Gastrocnemius medialis (tissue), 4 donors: ENCODE measurements around the gene PFDN1. TPM values are rescaled to one million over a fixed set of nuclear protein-coding genes. Genes with fewer than 3 reads are reported as not detected.
A peak's percentile ranks its signal among the peaks of the same experiment; 100 is the strongest.

Source experiments
- ATAC-seq, 2 donors: fragments of 150-250 bp; one replicate each; pipeline ENCODE4 v1.9.1; 2016
- DNase-seq, 2 donors: peaks; one replicate each; pipeline ENCODE4 v3.0.0-alpha.2; 2019
- H3K27ac ChIP-seq, 4 donors: fragments of 200-600 bp; sonication (generic); 1 replicate in 1 of 4; 2 replicates in 3 of 4; pipeline ENCODE4 v1.5.1; 2016 to 2018; ENCODE audit warnings: mild to moderate bottlenecking in 2 of 4, moderate library complexity in 1 of 4
- H3K27me3 ChIP-seq, 3 donors: fragments of 200-600 bp; sonication (generic) in 2 of 3; 1 replicate in 1 of 3; 2 replicates in 2 of 3; pipeline versions ENCODE4 v1.5.1 to v1.6.0; 2016 to 2019; ENCODE audit warnings: mild to moderate bottlenecking in 1 of 3, moderate library complexity in 1 of 3
- H3K36me3 ChIP-seq, 2 donors: fragments of 200-600 bp; sonication (generic) in 1 of 2; one replicate each; pipeline ENCODE4 v1.5.1; 2017 to 2018
- H3K4me1 ChIP-seq, 2 donors: fragments of 200-600 bp; sonication (generic) in 1 of 2; one replicate each; pipeline ENCODE4 v1.5.1; 2016 to 2017; ENCODE audit warnings: mild to moderate bottlenecking in 2 of 2
- H3K4me3 ChIP-seq, 4 donors: fragments of 200-600 bp; sonication (generic) in 3 of 4; 1 replicate in 1 of 4; 2 replicates in 3 of 4; pipeline ENCODE4 v1.5.1; 2016 to 2019; ENCODE audit warnings: mild to moderate bottlenecking in 2 of 4
- H3K9me3 ChIP-seq, 3 donors: fragments of 200-600 bp; sonication (generic) in 2 of 3; 1 replicate in 1 of 3; 2 replicates in 2 of 3; pipeline ENCODE4 v1.5.1; 2016 to 2019
- CTCF ChIP-seq, 5 experiments: fragments of 450-650 bp in 3 of 5; fragments of 200-600 bp in 2 of 5; sonication (generic) in 2 of 5; IDR thresholded peaks in 4 of 5; conservative IDR thresholded peaks in 1 of 5; 1 replicate in 4 of 5; 2 replicates in 1 of 5; pipeline ENCODE4 v1.5.1; 2016 to 2019; ENCODE audit warnings: antibody characterized with exemption in 5 of 5, mild to moderate bottlenecking in 3 of 5, moderate library complexity in 3 of 5
- POLR2A ChIP-seq, 2 donors: fragments of 450-650 bp; IDR thresholded peaks; one replicate each; pipeline ENCODE4 v1.6.1; 2017; ENCODE audit warnings: antibody characterized with exemption in 2 of 2, mild to moderate bottlenecking in 2 of 2, moderate library complexity in 2 of 2
- in situ Hi-C, 4 donors: fragments of 200-750 bp; cut with MboI; loops; one replicate each; pipeline versions ENCODE4 v1.15.0 to v1.8.0; 2017; ENCODE audit warnings: low sequenced_read_pairs in 4 of 4
- intact Hi-C: fragments of 100-400 bp; cut with DNase I; formaldehyde crosslinking; loops from one replicate; pipeline ENCODE4 v1.15.1; 2023; ENCODE audit warnings: low total_unique reads
- total RNA-seq, 4 donors: library from RNA; depleted of rRNA; stranded (reverse); fragments of >200 nt; gene quantifications; one replicate each; pipeline versions ENCODE4 v1.1.0 to v1.2.3, GENCODE V29; 2016

PFDN1 gene
- total RNA-seq, 4 donors from 2014 or later: 47.9 to 81.0 (median 77.9) TPM

GRCh38 chr5:140296289-140296688 lies 6.6 kb downstream of the PFDN1 start:
- in situ Hi-C loops (no loop called here), intact Hi-C loops (loop anchor here (2.0 kb wide), 1 partner anchor 51 kb away; no protein-coding TSS in a partner anchor)
- no peak overlapping the region for H3K4me3 ChIP-seq
- H3K27me3 ChIP-seq: no peaks in the 10 kb centered on the region
- H3K9me3 ChIP-seq: no peaks in the 10 kb centered on the region
- TF ChIP-seq POLR2A (IDR thresholded peaks at IDR 0.05) (no peak), CTCF (IDR thresholded peaks at IDR 0.05 in 4 of 5, conservative IDR thresholded peaks at IDR 0.05 in 1 of 5) (no peak)
- H3K36me3 ChIP-seq: peaks cover 0 to 13% of the 10 kb centered on the region in 2 donors
- ATAC-seq (no peak), DNase-seq (no peak)
- H3K27ac ChIP-seq: peak overlapping the region; percentile 77 to 88 (median 80)
- peaks cover 78 to 82% of the 10 kb centered on the region in 2 donors for H3K4me1 ChIP-seq

GRCh38 chr5:140295414-140295813 lies 7.5 kb downstream of the PFDN1 start:
- Histone ChIP-seq H3K4me3 (no peak overlapping the region), H3K9me3 (no peaks in the 10 kb centered on the region), H3K27ac (peak overlapping the region; percentile 77 to 88 (median 80)), H3K4me1 (peaks cover 83 to 84% of the 10 kb centered on the region in 2 donors), H3K36me3 (peaks cover 0 to 13% of the 10 kb centered on the region in 2 donors), H3K27me3 (no peaks in the 10 kb centered on the region)
- ATAC-seq (peak; percentile 89 to 98), DNase-seq (peak; percentile 78 to 82)
- TF ChIP-seq POLR2A (IDR thresholded peaks at IDR 0.05) (no peak), CTCF (IDR thresholded peaks at IDR 0.05 in 4 of 5, conservative IDR thresholded peaks at IDR 0.05 in 1 of 5) (no peak)
- intact Hi-C loops: no loop called here
- in situ Hi-C loops: no loop called here

GRCh38 chr5:140294753-140295152 lies 8.1 kb downstream of the PFDN1 start:
- no peak for ATAC-seq
- DNase-seq: no peak
- H3K9me3 ChIP-seq: no peaks in the 10 kb centered on the region
- peaks cover 86 to 90% of the 10 kb centered on the region in 2 donors for H3K4me1 ChIP-seq
- intact Hi-C loops (no loop called here), in situ Hi-C loops (no loop called here)
- TF ChIP-seq POLR2A (IDR thresholded peaks at IDR 0.05) (no peak), CTCF (IDR thresholded peaks at IDR 0.05 in 4 of 5, conservative IDR thresholded peaks at IDR 0.05 in 1 of 5) (no peak)
- no peak overlapping the region for H3K4me3 ChIP-seq
- H3K36me3 ChIP-seq: peaks cover 0 to 9% of the 10 kb centered on the region in 2 donors
- peak overlapping the region; percentile 77 to 88 (median 80) for H3K27ac ChIP-seq
- H3K27me3 ChIP-seq: no peaks in the 10 kb centered on the region

GRCh38 chr5:140293849-140294100 lies 9.1 kb downstream of the PFDN1 start:
- intact Hi-C loops: loop anchor here (2.0 kb wide), 2 partner anchors 31 to 53 kb away; partner anchors contain the start of gene HBEGF
- in situ Hi-C loops: no loop called here
- DNase-seq: no peak
- Histone ChIP-seq H3K36me3 (peaks cover 0 to 2% of the 10 kb centered on the region in 2 donors), H3K9me3 (no peaks in the 10 kb centered on the region), H3K4me1 (peaks cover 85 to 90% of the 10 kb centered on the region in 2 donors), H3K27ac (peak overlapping the region; percentile 77 to 88 (median 80)), H3K4me3 (no peak overlapping the region), H3K27me3 (no peaks in the 10 kb centered on the region)
- no peak for ATAC-seq
- TF ChIP-seq CTCF (IDR thresholded peaks at IDR 0.05 in 4 of 5, conservative IDR thresholded peaks at IDR 0.05 in 1 of 5) (no peak), POLR2A (IDR thresholded peaks at IDR 0.05) (no peak)
